NCI-H82 treated with DMSO at 0.1 percent for 48 hours (cell line): ENCODE measurements around the gene RNF17.
"Not testable (repeated sequence)": the region's sequence is repeated elsewhere in the genome, so short reads cannot be mapped to it uniquely, and the experiment has no call there.

Source experiments
- DNase-seq: peaks from one replicate; lab custom pipeline; 2025; ENCODE audit not compliant: unreplicated experiment; lab: John Stamatoyannopoulos, UW

The RNF17 gene

GRCh38 chr13:24763596-24764275 is at the start of gene RNF17:
TSS of gene RNF17 (plus strand) at chr13:24764169. CDS start at chr13:24764204, 35 bp downstream.
- no peak for DNase-seq

GRCh38 chr13:24716011-24716410 is 48.0 kb upstream of the RNF17 start:
- no peak for DNase-seq

DNA sequence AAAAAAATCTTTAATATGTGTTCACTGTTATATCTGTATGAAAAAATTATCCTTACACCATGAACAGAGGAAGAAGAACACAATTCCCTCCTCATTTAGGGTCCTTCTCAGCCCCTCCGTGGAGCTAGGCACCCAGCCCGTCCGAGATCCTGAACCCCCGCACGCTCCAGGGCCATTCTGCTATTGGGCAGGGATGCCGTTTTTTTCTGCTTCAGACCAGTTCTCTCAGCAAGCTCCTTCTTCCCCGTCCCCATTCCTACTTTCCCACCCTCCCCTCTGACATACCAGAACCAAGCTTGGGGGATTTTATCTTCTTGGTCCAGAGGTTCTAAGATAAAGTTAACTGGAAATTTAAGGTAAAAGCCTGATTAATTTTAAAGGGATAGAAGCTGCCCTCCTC is 47.5 kb upstream of the RNF17 start:
- no peak for DNase-seq

- DNase-seq: no peak
These were observed 46.8 kb upstream of the RNF17 start for GRCh38 chr13:24717217-24717616.

GRCh38 chr13:24718192-24718965 is 45.6 kb upstream of the RNF17 start:
- DNase-seq: no peak

- no peak for DNase-seq
These were observed 44.8 kb upstream of the RNF17 start for GRCh38 chr13:24719139-24719538.

DNA sequence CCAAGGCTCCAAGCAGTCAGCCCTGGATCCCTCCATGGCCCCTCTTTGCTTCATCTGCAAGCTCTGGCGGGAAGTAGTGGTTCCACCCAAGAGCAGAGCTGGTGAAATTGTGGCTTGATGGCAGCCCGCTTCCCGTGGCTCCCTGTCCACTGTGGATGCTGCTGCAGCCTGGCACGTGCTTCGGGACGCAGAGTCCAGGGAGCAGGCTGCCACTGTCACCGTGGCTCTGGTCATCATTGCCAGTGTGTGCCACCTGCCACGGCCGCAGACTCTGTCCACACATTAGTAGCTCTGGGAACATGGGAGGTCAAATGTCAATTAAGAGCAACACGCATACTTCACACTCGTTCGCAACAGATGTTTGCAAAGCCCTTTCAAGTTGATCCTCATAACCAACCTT is 40.8 kb upstream of the RNF17 start:
- no peak for DNase-seq

DNA sequence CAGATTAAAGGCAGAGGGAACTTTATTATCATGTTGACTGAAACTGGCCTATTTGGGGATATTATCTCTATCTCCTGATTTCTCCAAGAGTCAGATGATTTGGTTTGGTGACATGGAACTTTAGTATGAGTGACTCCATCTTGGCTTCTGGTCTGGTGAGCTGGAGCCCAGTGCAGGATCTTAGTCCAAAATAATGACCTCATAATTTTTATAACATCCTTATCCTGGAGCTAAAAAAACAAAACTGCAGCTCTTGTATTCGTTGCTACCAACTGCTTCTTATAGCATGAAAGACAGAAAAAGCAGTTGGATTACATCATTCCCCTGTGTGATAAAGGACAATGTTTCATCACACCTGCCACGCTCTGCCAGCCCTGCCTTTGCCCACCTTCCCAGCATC is 39.3 kb upstream of the RNF17 start:
- DNase-seq: no peak

DNA sequence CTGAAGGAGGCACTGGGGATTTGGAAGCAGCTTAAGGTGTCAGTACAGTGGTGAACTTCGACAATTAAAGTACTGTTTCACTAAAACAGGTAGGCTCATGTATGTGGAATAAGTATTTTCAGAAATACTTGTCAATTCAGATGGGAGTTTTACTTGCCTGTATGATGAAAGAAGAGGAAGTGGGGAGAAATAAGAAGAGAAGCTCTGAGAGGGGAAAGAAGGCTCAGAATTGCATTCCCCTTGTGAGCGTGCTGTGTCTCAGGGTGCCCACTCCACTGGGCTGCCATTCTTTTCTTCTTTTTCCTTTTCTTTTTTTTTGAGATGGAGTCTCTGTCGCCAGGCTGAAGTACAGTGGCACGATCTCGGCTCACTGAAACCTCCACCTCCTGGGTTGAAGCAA is 38.6 kb upstream of the RNF17 start:
- DNase-seq: no peak

DNA sequence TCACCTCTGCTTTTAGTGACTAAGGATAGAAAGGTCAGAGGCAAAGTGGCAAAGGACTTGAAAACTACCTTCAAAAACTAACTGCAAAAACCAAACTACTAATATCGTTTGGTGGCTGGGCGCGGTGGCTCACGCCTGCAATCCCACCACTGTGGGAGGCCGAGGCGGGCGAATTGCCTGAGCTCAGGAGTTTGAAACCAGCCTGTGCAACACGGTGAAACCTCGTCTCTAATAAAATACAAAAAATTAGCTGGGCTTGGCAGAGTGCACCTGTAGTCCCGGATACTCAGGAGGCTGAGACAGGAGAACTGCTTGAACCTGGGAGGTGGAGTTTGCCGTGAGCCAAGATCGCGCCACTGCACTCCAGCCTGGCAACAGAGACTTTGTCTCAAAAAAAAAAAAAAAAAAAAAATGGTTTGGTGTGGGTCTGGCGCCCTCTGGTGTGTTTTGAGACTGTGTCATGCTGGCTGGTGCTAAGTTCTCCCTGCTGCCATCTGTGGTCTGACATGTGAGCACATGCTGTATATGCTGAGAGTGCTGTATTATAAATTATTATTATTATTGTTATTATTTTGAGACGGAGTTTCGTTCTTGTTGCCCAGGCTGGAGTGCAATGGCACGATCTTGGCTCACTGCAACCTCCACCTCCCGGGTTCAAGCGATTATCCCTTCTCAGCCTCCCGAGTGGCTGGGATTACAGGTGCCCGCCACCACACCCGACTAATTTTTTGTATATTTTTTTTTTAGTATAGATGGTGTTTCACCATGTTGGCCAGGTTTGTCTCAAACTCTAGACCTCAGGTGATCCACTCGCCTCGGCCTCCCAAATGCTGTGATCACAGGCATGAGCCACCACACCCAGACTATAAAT is 36.0 kb upstream of the RNF17 start:
- DNase-seq: peak; percentile 48

GRCh38 chr13:24730873-24731567 is 32.9 kb upstream of the RNF17 start:
- DNase-seq: not testable (repeated sequence)

GRCh38 chr13:24734950-24735349 is 29.0 kb upstream of the RNF17 start:
- DNase-seq: no peak

GRCh38 chr13:24737042-24737441 is 26.9 kb upstream of the RNF17 start:
- DNase-seq: no peak

DNA sequence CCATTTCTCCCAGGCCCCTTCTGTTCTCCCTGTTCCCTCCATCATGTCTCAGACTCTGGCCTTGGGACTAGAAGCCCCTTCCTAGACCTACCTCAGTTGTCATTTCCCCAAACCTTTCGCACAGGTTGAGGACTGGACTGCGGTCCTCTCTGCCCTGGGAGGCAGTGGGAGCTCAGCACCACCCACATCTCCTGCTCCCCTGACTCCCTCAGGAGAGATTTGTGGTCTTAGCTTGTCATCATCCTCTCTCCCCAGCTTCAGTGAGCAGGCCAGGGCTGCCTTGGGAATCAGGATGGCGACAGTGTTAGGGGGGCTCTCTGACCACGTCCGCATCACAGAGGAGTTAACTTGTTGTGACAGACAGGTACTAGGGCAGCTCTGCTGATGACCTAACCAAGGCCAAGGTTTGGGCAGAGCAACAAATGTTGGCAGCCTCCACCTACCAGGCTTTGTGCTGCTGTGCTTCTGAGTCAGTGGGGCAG is 25.6 kb upstream of the RNF17 start:
- DNase-seq: no peak

DNA sequence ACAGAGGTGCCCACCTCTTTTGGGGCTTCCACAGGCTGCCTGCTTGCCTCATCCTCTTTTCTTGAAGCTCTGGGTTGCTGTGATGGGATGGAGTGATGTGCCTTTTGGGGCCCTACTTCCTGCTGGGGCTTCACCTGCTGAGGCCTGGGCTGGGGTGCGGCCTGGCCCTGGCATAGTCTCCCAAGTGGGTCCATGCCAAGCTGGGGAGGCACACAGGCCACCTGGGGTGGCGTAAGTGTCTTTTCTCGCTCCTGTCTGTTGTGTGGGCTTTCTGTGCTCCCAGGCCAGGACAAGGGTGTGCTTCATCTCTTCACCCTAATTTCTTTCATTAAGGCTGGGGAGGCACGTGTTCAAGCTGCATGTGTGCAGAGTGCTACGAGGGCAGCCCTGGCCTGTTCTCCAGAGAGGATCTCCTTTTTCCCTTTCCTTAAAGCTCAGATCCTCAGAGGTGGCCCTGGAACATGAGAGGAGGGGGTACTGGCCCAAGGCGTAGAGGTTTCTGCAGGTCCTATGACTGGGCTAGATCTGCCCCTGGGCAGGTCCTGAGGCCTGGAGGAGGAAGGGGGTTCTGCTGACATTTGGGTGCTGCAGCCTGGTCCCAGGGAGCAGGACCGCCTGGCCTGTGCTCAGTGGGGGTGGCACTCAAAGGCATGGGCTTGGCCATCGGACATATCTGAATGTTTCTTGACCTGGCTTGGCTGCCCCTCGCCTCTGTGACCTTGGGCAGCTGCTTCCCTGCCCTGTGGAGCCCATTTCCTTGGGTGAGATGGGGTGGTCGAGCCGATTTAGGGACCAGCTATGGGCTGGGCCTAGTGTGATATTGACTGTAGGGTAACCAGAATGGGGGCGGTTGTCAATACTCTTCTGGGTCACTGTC is 23.7 kb upstream of the RNF17 start:
- no peak for DNase-seq

- DNase-seq: no peak
These were observed 22.8 kb upstream of the RNF17 start for GRCh38 chr13:24741016-24741662.

DNA sequence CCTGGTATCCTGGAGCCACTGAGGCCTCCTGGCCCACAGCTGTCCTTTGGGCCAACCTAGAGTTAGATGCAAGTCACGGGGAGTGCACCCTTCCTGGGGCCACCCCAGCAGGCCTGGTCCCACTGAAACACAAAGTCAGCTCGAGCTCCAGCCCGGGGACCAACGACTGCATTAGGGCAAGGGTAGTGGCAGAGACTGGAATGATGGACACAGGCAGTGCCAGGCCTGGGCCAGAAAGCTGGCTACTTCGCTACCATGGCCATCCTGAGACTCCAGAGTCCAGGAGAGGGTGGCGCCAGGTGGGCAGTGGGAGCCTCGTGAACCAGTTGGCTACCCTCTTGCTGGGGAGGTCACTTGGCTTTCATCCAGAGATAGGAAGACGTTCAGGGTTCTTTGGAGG is 22.2 kb upstream of the RNF17 start:
- DNase-seq: no peak

DNA sequence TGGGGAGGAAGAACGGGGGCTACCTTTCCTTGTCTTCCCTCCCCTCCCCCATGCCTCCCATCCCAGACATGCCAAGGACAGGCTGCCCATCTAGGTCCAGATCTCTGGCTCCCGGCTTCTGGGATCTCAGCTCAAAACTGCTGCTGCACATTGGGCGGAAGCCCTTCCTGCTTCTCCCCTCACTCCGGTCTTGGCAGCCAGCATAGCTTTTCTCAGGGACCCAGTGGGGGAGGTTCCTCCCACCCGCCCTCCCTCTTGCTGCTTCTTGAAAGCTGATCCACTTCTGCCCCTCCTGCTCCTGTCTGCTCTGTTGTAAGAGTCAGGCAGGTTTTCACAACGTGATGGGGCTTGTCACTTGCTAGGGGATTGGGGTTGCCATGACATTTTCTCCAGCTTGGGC is 21.7 kb upstream of the RNF17 start:
- no peak for DNase-seq

DNA sequence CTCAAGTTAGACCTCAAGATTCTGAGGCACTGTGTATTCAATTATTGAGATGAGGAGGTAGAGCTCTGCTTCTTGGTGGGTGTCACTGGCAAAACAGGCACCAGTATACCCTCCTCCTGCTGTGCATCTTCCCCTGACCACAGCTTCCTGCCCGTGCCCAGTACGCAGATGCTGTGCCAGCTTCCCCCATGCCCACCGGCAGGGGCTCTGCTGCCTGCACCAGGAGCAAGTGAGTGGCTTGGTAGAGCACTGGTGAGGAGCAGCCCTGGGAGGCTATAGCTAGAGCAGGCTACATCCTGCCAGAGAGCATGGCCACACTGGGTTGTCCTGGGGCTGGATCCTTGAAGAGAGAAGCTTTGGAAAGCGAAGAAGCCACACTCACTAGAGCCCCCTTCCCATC is 21.0 kb upstream of the RNF17 start:
- no peak for DNase-seq
